ENCODE data around the gene SUN2.
A peak's percentile ranks its signal among the peaks of the same experiment; 100 is the strongest.

The SUN2 gene

DNA sequence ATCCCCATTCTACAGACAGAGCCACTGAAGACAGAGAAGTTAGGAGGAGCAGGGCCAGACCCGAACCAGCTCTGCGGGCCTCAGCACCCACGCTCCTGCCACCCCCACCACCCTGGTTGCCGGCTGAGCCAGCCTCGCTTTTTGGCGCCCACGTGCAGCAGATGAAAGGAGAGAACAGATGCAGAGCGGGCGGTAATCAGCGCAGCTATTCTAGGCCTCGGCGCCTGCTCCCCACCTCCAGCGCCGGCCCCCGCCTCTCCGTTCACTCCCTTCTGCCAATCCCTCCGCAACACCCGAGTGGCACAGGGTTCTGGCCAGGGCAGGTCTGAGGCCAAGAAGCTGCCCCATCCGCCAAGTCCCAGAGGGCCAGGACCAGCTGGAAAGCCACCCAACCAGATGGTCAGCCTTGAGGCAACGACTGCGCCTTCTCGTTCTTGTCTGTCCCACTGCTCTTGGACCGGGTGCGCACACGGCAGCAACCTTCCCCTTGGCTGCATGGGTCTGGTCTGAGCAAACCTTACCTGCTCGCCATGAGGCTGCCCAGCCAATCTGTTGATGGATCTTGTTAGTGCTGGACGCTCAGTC, 21.4 kb upstream of the SUN2 start:
- no peak for DNase-seq (ENCODE audit: low spot score)

DNA sequence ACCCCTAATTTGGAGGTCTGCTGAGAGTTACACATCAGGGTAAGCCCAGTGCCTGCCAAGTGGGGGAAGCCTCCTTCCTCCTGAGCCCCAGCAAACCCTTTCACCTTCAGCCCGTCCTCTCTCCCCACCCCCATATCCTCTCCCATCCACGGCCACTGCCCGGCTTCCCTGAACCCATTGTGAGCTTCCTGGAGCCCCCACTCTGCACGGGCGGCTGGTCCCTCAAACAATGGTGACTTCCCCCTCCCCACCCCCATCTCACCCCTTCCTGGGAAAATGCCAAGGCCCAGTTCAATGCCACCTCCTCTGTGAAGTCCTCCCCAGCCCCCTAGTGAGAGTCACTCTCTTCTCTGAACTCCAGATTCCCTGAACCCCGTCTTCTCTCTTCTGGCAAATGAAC, 20.3 kb upstream of the SUN2 start:
- DNase-seq (ENCODE audit: low spot score) = no peak

DNA sequence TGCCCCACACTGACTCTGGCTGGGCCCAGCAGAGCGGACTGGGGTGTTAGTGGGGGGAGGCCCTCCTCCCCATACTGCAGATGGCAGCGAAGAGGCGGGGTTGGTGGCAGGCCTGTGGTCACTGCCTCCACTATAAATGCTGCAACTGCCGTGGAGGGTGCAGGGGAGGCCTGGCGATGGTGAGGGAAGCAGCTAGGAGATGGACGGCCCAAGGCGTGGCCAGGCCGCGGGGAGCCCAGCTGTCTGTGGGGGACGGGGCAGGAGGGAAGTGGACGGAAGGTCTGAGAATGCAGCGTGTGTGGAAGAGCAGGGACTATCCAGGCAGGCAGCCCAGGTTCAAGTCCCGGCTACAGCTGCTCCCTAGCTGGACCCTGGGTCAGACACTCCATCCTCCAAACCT, 19.9 kb upstream of the SUN2 start:
- DNase-seq (ENCODE audit: low spot score) = no peak

DNA sequence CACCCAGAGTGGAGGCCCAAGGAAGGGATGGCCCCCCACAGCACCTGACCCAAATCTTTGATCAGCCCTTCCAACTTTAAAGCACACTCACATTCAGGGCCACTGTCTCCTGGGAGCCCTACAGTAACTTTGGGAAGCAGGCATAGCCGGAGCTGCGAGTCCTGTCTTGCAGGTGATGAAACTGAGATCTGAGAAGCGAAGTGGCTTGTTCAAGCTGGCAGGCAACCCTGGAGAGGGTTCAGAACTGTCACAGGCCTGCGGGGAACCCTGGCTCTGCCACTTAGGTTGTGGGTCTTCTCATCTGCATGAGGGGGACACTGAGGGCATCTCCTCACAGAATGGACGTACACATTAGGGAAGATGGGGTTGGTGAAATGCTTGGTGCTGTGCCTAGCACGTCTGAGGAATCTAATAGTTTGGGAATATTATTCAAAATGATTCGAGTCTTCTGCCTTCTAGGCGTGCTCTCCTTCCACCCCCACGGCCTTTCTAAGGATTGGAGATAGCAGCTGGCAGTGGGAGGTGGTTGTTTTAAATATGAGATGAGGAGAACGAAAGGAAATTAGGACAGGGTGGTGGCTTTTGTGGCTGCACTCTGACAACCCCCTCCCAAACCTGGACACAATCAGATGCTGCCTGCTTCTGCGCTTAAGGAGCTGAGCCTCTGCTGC, 18.8 kb upstream of the SUN2 start:
- no peak for DNase-seq (ENCODE audit: low spot score)

DNA sequence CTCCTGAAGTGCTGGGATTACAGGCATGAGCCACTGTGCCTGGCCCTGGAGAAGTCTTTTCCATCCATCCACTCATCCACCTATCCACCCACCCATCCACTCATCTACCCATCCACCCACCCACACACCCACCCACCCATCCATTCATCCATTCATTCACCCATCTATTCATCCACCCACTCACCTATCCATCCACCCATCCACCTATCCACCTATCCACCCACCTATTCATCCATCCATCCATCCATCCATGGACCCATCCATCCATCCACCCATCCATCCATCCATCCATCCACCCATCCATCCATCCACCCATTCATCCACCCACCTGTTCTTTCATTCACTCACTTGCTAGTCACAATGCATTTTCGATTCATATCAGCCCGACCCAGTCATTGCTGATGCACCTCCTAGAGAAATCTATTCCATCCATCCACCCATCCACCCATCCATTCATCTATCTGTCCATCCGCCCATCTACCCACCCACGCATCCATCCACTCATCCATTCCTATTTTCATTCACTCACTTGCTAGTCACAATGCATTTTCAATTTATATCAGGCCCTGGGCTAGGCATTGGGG, 17.7 kb upstream of the SUN2 start:
- no peak for DNase-seq (ENCODE audit: low spot score)

DNA sequence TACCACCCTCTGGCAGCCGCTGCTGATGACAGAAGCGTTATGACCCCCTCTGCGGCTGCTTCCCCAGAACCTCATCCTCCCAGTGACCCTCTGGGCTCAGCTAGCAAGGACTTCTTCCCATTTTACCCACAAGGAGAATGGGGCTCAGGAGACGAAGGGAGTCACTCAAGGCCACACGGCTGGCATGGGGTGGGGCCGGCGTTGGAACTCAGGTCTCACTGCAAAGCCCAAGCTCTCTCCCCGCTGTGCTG, 16.8 kb upstream of the SUN2 start:
- no peak for DNase-seq (ENCODE audit: low spot score)

DNA sequence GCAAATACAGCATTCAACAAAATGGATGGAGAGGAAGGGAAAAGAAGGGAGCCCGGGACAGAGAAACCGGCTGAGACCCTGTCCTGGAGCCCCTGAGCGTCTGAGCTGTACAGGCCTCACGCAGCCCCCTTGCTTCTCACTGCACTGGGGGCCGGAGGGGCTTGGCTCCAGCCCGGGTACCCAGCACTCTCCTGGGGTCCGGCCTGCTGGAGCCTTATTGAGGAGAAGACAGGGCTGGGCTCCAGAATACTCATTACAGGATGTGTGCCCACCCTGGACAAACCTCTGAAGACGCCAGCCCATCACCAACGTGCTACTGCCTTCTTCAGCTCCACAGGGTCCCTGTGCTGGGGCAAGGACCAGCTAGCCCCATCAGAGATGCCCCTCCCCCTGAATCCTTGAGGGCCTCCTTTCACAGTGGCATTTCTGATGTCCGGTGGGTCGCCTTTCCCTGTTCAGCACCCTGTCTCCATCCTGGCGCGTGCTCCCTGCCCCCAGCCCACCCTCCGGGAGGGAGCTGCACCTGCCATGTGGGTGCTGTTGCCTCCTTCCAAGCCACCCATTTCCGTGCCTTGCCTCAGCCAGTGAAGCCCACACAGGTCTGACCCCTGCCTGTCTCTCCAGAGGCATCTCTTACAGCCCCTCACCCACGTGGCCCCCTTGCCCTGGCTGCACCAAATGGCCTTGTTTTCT, 14.6 kb upstream of the SUN2 start:
- DNase-seq (ENCODE audit: low spot score) = no peak

DNA sequence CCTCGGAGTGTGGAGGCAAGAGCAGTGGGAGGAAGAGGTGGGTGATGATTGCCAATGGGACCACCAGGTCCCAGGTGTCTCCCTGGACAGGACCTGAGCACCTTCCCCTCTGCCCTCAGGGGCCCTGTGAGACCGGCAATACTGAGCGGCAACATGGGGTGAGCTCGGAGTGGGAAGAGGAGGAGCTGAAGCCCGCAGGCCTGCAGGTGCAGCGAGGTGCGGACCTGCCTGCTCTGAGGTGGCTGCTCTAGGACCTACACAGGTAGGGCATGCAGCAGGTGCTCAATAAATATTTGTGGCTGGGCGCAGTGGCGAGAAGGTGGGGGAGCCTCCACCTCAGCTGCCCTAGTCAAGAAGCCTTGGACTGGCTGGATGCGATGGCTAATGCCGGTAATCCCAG, 12.2 kb upstream of the SUN2 start:
- DNase-seq (ENCODE audit: low spot score) = no peak

DNA sequence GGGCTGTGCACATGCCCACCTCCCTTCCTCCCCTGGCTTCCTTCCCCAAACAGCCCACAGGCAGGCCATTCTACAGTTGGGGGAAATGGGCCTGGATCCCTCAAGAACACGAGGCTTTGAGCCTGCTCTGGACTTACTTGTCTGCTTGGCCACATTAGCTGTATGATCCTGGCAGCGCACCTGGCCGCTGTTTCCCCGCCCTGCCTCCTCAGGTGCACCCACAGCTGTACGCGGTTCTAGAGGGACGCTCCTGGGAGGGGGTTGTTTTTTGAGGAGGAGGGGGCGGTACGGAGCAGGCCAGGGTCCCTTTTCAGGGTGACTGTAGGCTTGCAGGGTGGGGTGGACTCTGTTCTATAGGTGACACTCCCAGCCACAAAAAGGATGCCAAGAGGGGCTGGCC, 11.5 kb upstream of the SUN2 start:
- no peak for DNase-seq (ENCODE audit: low spot score)

DNA sequence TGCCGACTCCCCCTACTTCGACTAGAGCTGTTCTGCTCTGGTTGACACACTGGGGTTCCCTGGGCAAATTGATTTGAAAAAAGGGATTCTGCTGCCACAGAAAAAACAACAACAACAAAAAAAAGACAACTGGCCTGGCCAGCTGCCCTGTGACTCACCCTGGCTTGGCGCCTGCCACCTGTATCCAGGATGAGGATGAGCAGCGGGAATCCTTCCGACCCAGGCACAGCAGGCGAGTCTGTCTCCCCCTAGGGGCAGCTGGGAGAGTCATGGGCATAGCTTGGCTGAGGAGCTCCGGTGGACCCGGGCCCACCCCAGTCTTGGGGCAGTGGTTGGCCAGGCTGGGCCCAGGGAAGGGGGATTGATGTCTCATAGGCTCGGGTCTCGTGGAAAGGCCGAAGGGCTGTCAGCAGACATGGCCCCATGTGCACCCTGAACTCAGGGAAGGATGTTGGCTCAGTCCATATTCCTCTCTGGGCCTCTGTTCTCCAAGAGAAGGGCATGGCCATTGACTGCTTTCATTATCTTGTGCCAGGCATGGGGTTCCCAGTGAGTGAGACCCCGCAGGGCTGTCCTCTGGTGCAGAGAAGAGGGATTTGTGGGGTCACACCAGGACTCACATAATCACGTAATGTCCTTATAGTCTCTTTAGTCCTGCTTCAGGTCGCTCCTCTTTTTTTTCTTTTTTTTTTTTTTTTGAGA, 10.4 kb upstream of the SUN2 start:
- DNase-seq (ENCODE audit: low spot score) = peak; percentile 81

DNA sequence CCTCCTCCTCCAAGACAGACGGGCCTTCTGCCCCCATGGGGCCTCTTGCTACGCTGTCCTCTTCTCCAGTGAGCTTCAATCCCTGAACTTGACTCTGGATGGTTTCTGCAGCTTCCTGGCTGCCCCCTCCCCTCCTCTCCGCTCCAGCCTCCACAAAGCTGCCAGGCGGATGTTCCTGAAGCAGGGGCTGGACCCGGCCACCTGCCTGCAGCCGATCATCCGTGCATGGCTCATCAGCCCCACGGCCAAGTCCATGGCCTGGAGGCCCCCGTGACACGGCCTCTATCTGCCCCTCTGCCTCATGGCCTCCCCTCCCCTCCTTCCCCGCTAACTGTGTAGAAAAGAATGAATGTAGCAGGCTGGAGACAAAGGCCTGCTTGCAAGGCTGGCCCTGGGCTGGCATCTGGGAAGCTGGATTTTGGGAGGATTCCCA, 6.8 kb upstream of the SUN2 start:
- no peak for DNase-seq (ENCODE audit: low spot score)

DNA sequence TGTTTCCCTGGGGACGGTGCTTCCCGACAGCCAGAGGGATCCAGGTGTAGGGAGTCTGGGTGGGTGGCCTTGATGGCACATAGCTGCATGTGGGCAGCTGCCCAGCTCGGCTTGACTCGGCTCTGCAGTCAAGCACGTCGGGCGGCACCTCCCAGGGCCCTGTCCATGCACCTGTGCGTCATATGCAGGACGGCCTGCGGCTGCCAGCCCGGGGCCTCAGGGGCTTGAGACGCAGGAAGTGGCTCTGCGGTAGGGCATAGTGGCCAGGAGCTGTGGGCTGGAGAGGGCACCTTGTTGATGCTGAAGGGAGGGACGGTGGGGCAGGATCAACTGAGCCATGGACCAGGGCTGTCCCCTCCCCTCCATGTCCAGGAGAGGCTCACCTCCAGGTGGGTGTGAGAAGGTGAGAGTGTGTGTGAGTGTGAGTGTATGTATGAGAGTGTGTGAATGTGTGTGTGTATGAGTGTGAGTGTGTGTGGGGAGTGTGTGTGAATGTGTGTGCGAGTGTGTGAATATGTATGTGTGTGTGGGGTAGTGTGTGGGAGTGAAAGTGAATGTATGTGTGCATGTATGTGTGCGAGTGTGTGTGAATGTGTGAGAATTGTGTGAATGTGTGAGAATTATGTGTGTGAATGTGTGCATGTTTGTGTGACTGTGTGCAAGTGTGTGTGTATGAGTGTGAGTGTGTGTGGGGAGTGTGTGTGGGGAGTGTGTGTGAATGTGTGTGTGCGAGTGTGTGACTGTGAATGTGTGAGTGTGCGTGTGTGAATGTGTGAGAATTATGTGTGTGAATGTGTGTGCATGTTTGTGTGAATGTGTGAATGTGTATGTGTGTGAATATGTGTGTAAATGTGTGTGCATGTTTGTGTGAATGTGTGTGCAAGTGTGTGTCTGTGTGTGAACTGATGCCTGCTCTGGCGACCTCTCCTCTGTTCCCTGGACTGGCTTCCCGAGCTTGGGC, 5.7 kb upstream of the SUN2 start:
- DNase-seq (ENCODE audit: low spot score) = no peak

DNA sequence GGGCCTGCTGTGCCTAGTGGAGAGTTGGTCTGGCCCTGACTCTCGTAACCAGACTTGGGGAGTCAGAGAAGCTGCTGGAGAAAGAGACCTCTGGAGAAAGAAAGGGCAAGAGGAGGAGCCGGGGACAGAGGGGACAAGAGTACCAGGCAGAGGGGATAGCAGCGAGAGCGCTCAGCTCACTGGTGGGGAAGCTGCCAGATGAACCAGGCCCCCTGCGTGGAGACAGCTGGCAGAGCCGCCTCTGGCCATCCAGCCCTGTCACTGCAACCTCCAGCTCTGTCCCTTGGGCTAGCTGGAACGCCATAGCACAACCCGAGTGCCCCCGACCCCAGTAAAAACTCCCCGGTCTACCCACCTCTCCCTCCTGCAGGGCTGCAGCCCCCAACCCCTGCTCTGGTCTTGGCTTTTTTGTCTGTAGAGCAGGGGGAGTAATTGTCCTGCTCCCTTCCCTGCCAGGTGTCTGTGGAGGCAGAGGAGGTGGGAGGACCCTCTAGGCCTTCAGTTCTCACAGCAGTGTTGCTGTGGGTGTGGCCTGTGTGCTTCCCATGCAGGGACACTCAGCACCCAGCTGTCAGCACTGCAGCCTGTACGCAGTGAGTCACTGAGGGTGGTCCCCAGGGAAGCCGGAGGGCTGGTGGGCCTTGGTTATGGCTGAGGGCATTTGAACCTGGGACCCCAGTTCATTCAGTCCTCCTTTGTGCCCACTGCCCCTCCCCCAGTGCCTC, 4.8 kb upstream of the SUN2 start:
- DNase-seq (ENCODE audit: low spot score) = no peak

DNA sequence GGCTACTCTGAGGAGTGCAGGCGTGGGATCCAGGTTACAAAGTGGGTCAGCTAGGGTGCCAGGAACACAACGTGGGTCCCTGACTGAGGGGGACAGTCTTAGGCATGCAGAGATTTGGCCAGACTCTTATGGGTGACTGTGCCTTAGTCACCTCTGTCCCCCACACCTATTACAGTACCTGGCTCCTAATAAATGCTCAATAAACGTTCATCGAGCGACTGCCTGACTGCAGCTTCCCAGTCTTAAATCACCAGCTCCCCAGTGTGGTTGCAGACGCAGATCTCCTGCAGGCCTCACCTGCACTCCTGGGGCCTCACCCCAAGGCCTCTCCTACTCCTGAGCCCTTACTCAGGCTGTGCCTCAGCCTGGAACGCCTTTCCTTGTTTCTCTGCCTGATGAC, 3.2 kb upstream of the SUN2 start:
- no peak for DNase-seq (ENCODE audit: low spot score)

DNA sequence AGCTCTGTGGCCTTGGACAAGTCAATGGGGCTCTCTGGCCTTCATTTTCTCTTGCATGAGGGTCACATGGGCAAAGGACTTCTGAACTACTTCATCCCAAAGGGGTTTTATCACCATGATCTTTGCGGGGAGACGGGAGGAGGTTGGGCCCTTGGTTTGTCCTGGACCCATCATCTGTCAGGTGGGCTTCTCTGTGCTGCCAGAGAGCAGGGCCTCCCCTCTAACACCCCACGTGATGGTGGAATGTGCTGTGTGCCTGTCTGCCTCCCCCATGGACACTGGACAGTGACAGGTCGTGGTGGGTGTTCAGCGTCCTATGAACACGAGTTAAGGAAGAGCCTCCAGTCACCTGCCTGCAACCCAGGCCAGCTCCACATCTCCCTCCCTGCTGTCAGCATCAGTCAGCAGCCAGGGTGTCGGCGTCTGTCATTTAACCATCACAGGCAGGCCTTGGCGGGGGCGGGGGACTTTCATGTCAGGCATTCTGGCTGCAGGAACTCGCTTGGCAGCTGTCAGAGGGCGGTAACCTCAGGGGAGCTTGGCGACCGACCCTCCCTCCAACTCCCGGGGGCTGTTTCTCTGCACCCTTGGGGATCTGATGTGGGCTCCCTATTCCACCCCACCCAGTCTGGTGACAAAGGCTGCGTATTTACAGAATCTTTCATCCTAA, 2.6 kb upstream of the SUN2 start:
- DNase-seq (ENCODE audit: low spot score) = no peak

DNA sequence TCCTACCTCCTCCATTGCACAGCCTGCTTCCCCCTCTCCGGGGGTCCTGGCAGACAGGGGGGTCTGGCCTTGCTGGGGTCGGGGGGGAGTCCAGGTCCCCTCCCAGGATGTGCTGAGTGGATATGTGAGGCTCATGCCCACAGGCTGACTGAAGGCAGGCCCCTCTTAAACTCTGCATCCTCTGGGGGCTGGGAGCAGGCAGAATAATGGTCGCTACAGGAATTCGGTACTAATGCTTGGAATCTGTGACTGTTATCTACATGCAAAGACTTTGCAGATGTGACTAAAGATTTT, 1.6 kb upstream of the SUN2 start:
- DNase-seq (ENCODE audit: low spot score) = no peak

DNA sequence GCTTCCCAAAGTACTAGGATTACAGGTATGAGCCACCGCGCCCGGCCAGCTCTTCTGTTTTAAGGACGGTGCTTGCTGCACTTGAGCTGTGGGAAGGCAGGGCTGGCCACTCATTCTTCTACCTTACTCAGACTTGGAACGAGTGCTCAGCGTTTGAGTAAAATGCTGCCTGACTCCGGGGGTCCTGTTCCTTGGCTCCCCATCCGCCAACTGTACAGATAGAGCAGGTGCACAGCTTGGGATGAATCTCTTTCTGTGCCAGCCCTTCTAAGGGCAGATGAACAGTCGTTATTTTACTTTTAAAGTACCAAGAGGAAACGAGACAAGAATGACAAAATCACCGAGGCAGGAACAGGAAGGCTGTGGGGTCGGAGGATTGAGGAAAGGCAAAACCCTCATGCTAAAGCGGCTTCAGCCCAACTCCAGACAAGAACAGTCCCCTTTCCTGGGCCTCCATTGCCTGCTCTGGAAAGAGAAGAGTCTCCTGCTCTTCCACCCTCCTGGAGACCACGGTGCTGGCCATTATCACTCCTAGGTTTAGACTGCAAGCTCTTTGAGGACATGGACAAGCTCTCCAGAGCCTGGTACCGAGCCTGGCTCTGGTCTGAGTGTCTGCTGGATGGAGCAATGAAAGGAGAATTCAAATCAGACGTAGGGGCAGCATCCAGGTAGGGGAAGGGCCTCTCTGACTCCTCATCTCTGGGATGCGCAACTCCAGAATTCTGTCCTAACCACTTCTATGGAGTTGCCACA, 1.1 kb upstream of the SUN2 start:
- no peak for DNase-seq (ENCODE audit: low spot score)

DNA sequence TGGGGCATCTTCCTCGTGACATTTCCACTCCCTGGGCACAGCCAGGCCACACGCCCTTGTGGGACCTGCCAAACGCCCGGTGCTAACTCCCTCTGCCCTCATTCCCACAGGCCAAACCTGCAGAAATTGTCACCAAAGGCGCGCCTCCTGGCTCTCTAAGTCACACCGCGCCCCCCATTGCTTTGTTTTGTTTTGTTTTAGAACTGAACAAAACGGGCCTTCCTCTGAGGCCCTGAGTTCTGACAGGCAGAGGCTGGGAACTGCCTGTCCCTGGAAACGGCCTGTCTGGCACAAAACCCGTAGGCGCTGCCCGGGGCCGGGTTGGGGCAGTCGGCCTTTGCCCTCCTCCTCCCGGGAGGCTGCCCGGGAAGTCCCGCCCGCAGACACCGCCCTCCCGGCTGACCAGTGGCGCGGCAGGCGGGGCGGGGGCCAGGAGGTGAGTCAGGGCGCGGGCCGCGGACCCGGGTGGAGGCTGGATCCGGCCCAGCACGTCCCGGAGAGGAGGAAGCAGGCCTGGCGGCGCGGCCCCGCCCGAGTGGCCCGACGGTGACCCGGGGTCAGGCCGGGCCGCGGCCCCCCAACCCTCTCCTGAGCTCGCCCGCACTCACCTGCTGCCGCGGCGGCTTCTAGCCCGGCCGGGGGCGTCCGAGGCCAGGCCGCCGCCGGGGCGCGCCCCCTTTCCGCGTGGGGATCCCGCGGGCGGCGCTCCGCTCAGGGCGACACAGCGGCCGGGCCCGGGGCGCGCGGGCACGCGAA, 465 bp downstream of the SUN2 start:
- DNase-seq (ENCODE audit: low spot score) = peak; percentile 60

DNA sequence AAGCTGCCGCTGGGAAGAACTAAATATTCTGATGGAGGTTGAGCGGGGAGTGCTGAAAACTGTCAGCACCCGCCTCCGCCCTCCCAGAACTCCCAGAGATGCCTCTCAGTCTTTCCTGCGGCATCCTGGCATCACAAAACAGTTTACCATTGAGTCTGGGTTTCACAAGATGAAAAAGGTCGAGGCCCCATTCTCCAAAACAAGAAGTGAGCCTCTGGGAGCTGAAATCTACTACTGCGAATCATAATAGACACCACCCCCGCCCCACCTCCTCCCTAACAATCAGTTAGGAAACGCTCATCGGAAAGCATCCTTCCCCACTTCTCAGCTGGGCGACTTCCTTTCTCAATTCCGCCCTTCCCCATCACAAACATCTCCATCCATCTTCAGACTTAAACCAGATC, 1.0 kb downstream of the SUN2 start:
- DNase-seq (ENCODE audit: low spot score) = no peak
